GM12801 (cell line): ENCODE results near the gene ABI2.

Experiments used
- CTCF ChIP-seq: IDR thresholded peaks from one replicate; pipeline ENCODE4 v1.5.1; 2011; ENCODE audit warnings: control low read depth; ENCODE audit not compliant: insufficient read length; ENCODE audit errors: extremely low read depth

The ABI2 gene

GRCh38 chr2:203361495-203361894 is 33.3 kb downstream of the ABI2 start:
- TF ChIP-seq CTCF: no peak

- TF ChIP-seq CTCF: no peak
Observed at GRCh38 chr2:203361922-203362321, 33.7 kb downstream of the ABI2 start.

GRCh38 chr2:203366639-203367466 is 38.7 kb downstream of the ABI2 start:
- no peak for TF ChIP-seq CTCF

GRCh38 chr2:203376173-203376572 is 48.0 kb downstream of the ABI2 start:
- no peak for TF ChIP-seq CTCF

GRCh38 chr2:203379156-203379555 is 51.0 kb downstream of the ABI2 start:
- no peak for TF ChIP-seq CTCF

- no peak for TF ChIP-seq CTCF
Observed at GRCh38 chr2:203383038-203383437, 54.8 kb downstream of the ABI2 start.

- no peak for TF ChIP-seq CTCF
Observed at GRCh38 chr2:203394519-203395227, 66.5 kb downstream of the ABI2 start.
